NCI-H82 treated with DMSO at 0.1 percent for 48 hours (cell line): ENCODE measurements around the gene DCUN1D4.

Experiments
- DNase-seq: peaks from one replicate; lab custom pipeline; 2025; ENCODE audit not compliant: unreplicated experiment; lab: John Stamatoyannopoulos, UW

Gene DCUN1D4

DNA sequence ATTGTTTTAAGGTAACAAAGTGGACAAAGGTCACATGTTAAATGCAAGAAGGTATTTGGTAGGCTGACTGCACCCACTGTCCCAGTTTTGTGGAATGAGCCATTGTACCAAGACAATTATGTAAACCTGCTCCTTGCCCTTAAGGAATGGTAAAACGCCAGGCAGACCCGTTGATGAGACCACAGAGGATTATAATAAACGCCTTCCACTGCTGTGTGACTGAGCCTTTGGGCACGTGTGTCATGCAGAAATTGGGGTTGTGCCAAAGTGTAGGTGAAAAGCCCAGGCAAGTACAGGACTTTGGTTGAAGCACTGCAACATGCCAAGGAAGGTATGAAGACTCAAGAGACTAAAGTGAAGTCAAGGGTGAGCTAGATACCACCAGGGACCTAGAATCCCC lies 117.5 kb downstream of the DCUN1D4 start:
- DNase-seq = no peak

- no peak for DNase-seq
These were observed 121.0 kb downstream of the DCUN1D4 start for GRCh38 chr4:51963841-51964517.

DNA sequence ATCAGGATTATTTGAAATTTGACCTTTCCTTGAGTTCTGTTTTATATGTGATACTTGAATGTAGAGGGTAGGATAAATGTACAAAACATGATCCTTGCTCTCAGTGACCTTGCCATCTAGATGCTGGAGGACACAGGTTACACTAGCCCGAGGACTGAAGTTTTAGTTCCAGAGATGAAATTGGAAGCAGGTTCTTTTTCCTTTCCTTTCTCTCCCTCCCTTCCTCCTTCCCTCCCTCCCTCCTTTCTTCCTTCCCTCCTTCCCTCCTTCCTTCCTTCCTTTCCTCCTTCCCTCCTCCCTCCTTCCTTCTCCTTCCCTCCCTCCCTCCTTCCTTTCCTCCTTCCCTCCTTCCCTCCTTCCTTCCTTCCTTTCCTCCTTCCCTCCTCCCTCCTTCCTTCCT lies 122.9 kb downstream of the DCUN1D4 start:
- no peak for DNase-seq
